HG03103 (cell line): ENCODE results near the gene MAP3K7.

Source experiments
- ATAC-seq: cut with Tn5 transposase; IDR thresholded peaks from one replicate; pipeline ENCODE4 v1.9.1; 2021; ENCODE audit warnings: low read depth; ENCODE audit not compliant: unreplicated experiment

Gene MAP3K7

GRCh38 chr6:90485635-90486277 is 101.1 kb downstream of the MAP3K7 start:
- no peak for ATAC-seq

GRCh38 chr6:90484903-90485302 is 102.0 kb downstream of the MAP3K7 start:
- ATAC-seq = no peak

- no peak for ATAC-seq
These were observed 102.5 kb downstream of the MAP3K7 start for GRCh38 chr6:90484385-90484784.

GRCh38 chr6:90483956-90484355 is 102.9 kb downstream of the MAP3K7 start:
- no peak for ATAC-seq

- ATAC-seq = no peak
These were observed 103.6 kb downstream of the MAP3K7 start for GRCh38 chr6:90483116-90483839.

GRCh38 chr6:90480666-90481065 is 106.2 kb downstream of the MAP3K7 start:
- no peak for ATAC-seq

GRCh38 chr6:90479603-90479926 is 107.3 kb downstream of the MAP3K7 start:
- no peak for ATAC-seq

GRCh38 chr6:90478789-90479602 is 107.9 kb downstream of the MAP3K7 start:
- ATAC-seq = peak; percentile 85

GRCh38 chr6:90478278-90478677 is 108.6 kb downstream of the MAP3K7 start:
- no peak for ATAC-seq

- no peak for ATAC-seq
These were observed 109.5 kb downstream of the MAP3K7 start for GRCh38 chr6:90477366-90477765.

- ATAC-seq = no peak
These were observed 114.2 kb downstream of the MAP3K7 start for GRCh38 chr6:90472716-90473115.

- no peak for ATAC-seq
These were observed 115.6 kb downstream of the MAP3K7 start for GRCh38 chr6:90471263-90471662.

- no peak for ATAC-seq
These were observed 117.0 kb downstream of the MAP3K7 start for GRCh38 chr6:90469906-90470305.

GRCh38 chr6:90468859-90469258 is 118.0 kb downstream of the MAP3K7 start:
- ATAC-seq = no peak

GRCh38 chr6:90468080-90468479 is 118.8 kb downstream of the MAP3K7 start:
- no peak for ATAC-seq

GRCh38 chr6:90467546-90467945 is 119.3 kb downstream of the MAP3K7 start:
- ATAC-seq = no peak

GRCh38 chr6:90466154-90466940 is 120.5 kb downstream of the MAP3K7 start:
- no peak for ATAC-seq

GRCh38 chr6:90465686-90466085 is 121.2 kb downstream of the MAP3K7 start:
- no peak for ATAC-seq

GRCh38 chr6:90464507-90464906 is 122.4 kb downstream of the MAP3K7 start:
- no peak for ATAC-seq

GRCh38 chr6:90463874-90464273 is 123.0 kb downstream of the MAP3K7 start:
- ATAC-seq = no peak
